HG03108 (cell line): ENCODE measurements around the gene ARIH2.

ENCODE experiments used
- ATAC-seq: cut with Tn5 transposase; IDR thresholded peaks from one replicate; pipeline ENCODE4 v1.9.1; 2021; ENCODE audit warnings: moderate library complexity; ENCODE audit not compliant: unreplicated experiment

The ARIH2 gene

GRCh38 chr3:49017971-49018706 lies 99.5 kb downstream of the ARIH2 start, which contains the start of gene DALRD3:
TSS of gene DALRD3 (minus strand) at chr3:49018580. CDS start at chr3:49018564, 16 bp downstream.
- ATAC-seq = no peak

GRCh38 chr3:49018707-49019006 lies 100.0 kb downstream of the ARIH2 start:
- ATAC-seq = no peak

GRCh38 chr3:49019941-49020329 lies 101.3 kb downstream of the ARIH2 start:
- ATAC-seq = no peak

GRCh38 chr3:49020330-49021212 lies 101.9 kb downstream of the ARIH2 start:
- ATAC-seq = no peak

GRCh38 chr3:49021213-49021812 lies 102.7 kb downstream of the ARIH2 start:
- peak; percentile 38 for ATAC-seq

- peak; percentile 52 for ATAC-seq
These were observed 103.4 kb downstream of the ARIH2 start, which contains the start of gene NDUFAF3 for GRCh38 chr3:49021813-49022687. TSS of gene NDUFAF3 (plus strand) at chr3:49022121. CDS start at chr3:49022145, 24 bp downstream.

- no peak for ATAC-seq
These were observed 104.1 kb downstream of the ARIH2 start for GRCh38 chr3:49022688-49023171.

- ATAC-seq = no peak
These were observed 105.1 kb downstream of the ARIH2 start for GRCh38 chr3:49023775-49024174.

GRCh38 chr3:49024449-49024848 lies 105.8 kb downstream of the ARIH2 start:
- ATAC-seq = no peak

GRCh38 chr3:49025005-49025792 lies 106.6 kb downstream of the ARIH2 start:
- no peak for ATAC-seq

GRCh38 chr3:49025793-49026520 lies 107.3 kb downstream of the ARIH2 start:
- ATAC-seq = no peak

- no peak for ATAC-seq
These were observed 107.9 kb downstream of the ARIH2 start for GRCh38 chr3:49026536-49026935.

GRCh38 chr3:49027634-49028033 lies 109.0 kb downstream of the ARIH2 start:
- ATAC-seq = no peak

GRCh38 chr3:49028298-49028672 lies 109.6 kb downstream of the ARIH2 start:
- no peak for ATAC-seq

GRCh38 chr3:49028673-49029562 lies 110.3 kb downstream of the ARIH2 start, which contains the start of gene IMPDH2:
TSS of gene IMPDH2 (minus strand) at chr3:49029398. CDS start at chr3:49029350, 48 bp downstream.
- peak; percentile 84 for ATAC-seq

GRCh38 chr3:49029563-49029884 lies 110.9 kb downstream of the ARIH2 start:
- no peak for ATAC-seq

GRCh38 chr3:49030321-49030720 lies 111.7 kb downstream of the ARIH2 start:
- no peak for ATAC-seq

GRCh38 chr3:49032646-49033304 lies 114.1 kb downstream of the ARIH2 start:
- no peak for ATAC-seq
